ENCODE results near the gene TSPAN14.

The TSPAN14 gene

GRCh38 chr10:80487421-80487785 is 33.3 kb downstream of the TSPAN14 start:
- Histone ChIP-seq H3K27me3 (replicated peaks; ENCODE audit: control insufficient read depth, insufficient read depth, low read length, poor library complexity, severe bottlenecking) (no peaks in the 10 kb centered on the region), H3K4me3 (ENCODE audit: insufficient read depth, low read depth, low read length, poor library complexity, severe bottlenecking) (peak overlapping the region; percentile 45), H3K4me1 (ENCODE audit: control insufficient read depth, insufficient read depth, low read length, poor library complexity, severe bottlenecking) (peaks cover 94% of the 10 kb centered on the region), H3K36me3 (ENCODE audit: control insufficient read depth, insufficient read depth, low read length) (peaks cover 32% of the 10 kb centered on the region), H3K9me3 (ENCODE audit: control insufficient read depth, low read length) (no peaks in the 10 kb centered on the region), H3K27ac (ENCODE audit: insufficient read depth, low read length, poor library complexity, severe bottlenecking) (peak overlapping the region; percentile 85)
- no peak for DNase-seq

GRCh38 chr10:80487791-80488538 is 33.9 kb downstream of the TSPAN14 start:
- peaks cover 94% of the 10 kb centered on the region for H3K4me1 ChIP-seq (ENCODE audit: control insufficient read depth, insufficient read depth, low read length, poor library complexity, severe bottlenecking)
- no peaks in the 10 kb centered on the region for H3K9me3 ChIP-seq (ENCODE audit: control insufficient read depth, low read length)
- DNase-seq = peak; percentile 32 to 60 (median 57)
- peak overlapping the region; percentile 45 for H3K4me3 ChIP-seq (ENCODE audit: insufficient read depth, low read depth, low read length, poor library complexity, severe bottlenecking)
- peak overlapping the region; percentile 85 for H3K27ac ChIP-seq (ENCODE audit: insufficient read depth, low read length, poor library complexity, severe bottlenecking)
- peaks cover 31% of the 10 kb centered on the region for H3K36me3 ChIP-seq (ENCODE audit: control insufficient read depth, insufficient read depth, low read length)
- no peaks in the 10 kb centered on the region for H3K27me3 ChIP-seq (replicated peaks; ENCODE audit: control insufficient read depth, insufficient read depth, low read length, poor library complexity, severe bottlenecking)

GRCh38 chr10:80488539-80489066 is 34.5 kb downstream of the TSPAN14 start:
- Histone ChIP-seq H3K9me3 (ENCODE audit: control insufficient read depth, low read length) (no peaks in the 10 kb centered on the region), H3K36me3 (ENCODE audit: control insufficient read depth, insufficient read depth, low read length) (peaks cover 28% of the 10 kb centered on the region), H3K27me3 (replicated peaks; ENCODE audit: control insufficient read depth, insufficient read depth, low read length, poor library complexity, severe bottlenecking) (no peaks in the 10 kb centered on the region), H3K4me3 (ENCODE audit: insufficient read depth, low read depth, low read length, poor library complexity, severe bottlenecking) (no peak overlapping the region), H3K27ac (ENCODE audit: insufficient read depth, low read length, poor library complexity, severe bottlenecking) (peak overlapping the region; percentile 85), H3K4me1 (ENCODE audit: control insufficient read depth, insufficient read depth, low read length, poor library complexity, severe bottlenecking) (peaks cover 95% of the 10 kb centered on the region)
- DNase-seq = no peak

GRCh38 chr10:80489371-80490112 is 35.4 kb downstream of the TSPAN14 start:
- DNase-seq = no peak
- Histone ChIP-seq H3K27ac (ENCODE audit: insufficient read depth, low read length, poor library complexity, severe bottlenecking) (peak overlapping the region; percentile 85), H3K4me1 (ENCODE audit: control insufficient read depth, insufficient read depth, low read length, poor library complexity, severe bottlenecking) (peaks cover 96% of the 10 kb centered on the region), H3K27me3 (replicated peaks; ENCODE audit: control insufficient read depth, insufficient read depth, low read length, poor library complexity, severe bottlenecking) (no peaks in the 10 kb centered on the region), H3K4me3 (ENCODE audit: insufficient read depth, low read depth, low read length, poor library complexity, severe bottlenecking) (no peak overlapping the region), H3K9me3 (ENCODE audit: control insufficient read depth, low read length) (no peaks in the 10 kb centered on the region), H3K36me3 (ENCODE audit: control insufficient read depth, insufficient read depth, low read length) (peaks cover 29% of the 10 kb centered on the region)

DNA sequence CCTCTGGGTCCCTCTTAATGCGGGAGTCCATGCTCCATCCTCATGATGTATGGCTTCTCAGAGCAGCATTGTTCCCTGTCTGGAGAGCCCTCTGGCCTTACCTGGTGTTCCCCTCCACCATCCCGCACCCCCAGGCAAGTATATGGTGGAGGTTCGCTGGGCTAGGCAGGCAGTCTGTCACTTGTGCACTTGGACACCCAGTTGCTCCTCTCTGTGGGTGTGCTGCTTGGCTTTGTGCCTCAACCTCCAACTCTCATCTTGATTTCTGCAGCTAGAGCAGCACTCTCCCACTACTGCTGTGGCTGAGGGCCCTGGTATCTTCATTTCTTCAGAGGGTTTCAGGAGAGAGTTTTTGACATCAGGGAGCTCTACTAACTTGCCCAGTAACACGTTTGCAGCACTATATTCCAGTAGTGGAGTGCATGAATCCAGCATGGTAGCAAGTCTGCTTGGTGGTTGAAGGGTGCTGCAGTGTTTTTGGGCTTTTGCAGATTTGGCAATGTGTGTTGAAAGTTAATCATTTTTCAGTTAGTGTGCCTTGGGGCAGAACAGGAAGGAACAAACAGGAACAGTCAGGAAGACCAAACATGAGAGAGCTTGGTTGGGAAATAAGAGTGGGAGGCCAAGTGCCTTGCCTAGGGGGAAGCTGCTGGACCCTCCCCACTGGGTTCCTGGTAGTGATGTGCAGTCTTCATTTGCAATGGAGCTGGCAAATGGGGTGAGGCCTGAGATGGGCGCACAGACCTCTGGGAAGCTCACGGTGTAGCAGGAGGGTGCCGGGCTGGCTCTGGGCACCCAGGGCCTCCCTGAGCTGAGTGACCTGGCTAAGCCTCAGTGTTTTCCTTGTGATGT is 37.4 kb downstream of the TSPAN14 start:
- peaks cover 93% of the 10 kb centered on the region for H3K4me1 ChIP-seq (ENCODE audit: control insufficient read depth, insufficient read depth, low read length, poor library complexity, severe bottlenecking)
- no peaks in the 10 kb centered on the region for H3K27me3 ChIP-seq (replicated peaks; ENCODE audit: control insufficient read depth, insufficient read depth, low read length, poor library complexity, severe bottlenecking)
- H3K9me3 ChIP-seq (ENCODE audit: control insufficient read depth, low read length) = no peaks in the 10 kb centered on the region
- DNase-seq = no peak
- no peak overlapping the region for H3K4me3 ChIP-seq (ENCODE audit: insufficient read depth, low read depth, low read length, poor library complexity, severe bottlenecking)
- H3K36me3 ChIP-seq (ENCODE audit: control insufficient read depth, insufficient read depth, low read length) = peaks cover 40% of the 10 kb centered on the region
- H3K27ac ChIP-seq (ENCODE audit: insufficient read depth, low read length, poor library complexity, severe bottlenecking) = peak overlapping the region; percentile 40

- peak overlapping the region; percentile 60 for H3K27ac ChIP-seq (ENCODE audit: insufficient read depth, low read length, poor library complexity, severe bottlenecking)
- DNase-seq = no peak
- no peaks in the 10 kb centered on the region for H3K27me3 ChIP-seq (replicated peaks; ENCODE audit: control insufficient read depth, insufficient read depth, low read length, poor library complexity, severe bottlenecking)
- peaks cover 91% of the 10 kb centered on the region for H3K4me1 ChIP-seq (ENCODE audit: control insufficient read depth, insufficient read depth, low read length, poor library complexity, severe bottlenecking)
- peaks cover 40% of the 10 kb centered on the region for H3K36me3 ChIP-seq (ENCODE audit: control insufficient read depth, insufficient read depth, low read length)
- H3K9me3 ChIP-seq (ENCODE audit: control insufficient read depth, low read length) = no peaks in the 10 kb centered on the region
- H3K4me3 ChIP-seq (ENCODE audit: insufficient read depth, low read depth, low read length, poor library complexity, severe bottlenecking) = no peak overlapping the region
Measured at GRCh38 chr10:80492848-80493521, 38.9 kb downstream of the TSPAN14 start.

- H3K4me1 ChIP-seq (ENCODE audit: control insufficient read depth, insufficient read depth, low read length, poor library complexity, severe bottlenecking) = peaks cover 91% of the 10 kb centered on the region
- no peaks in the 10 kb centered on the region for H3K27me3 ChIP-seq (replicated peaks; ENCODE audit: control insufficient read depth, insufficient read depth, low read length, poor library complexity, severe bottlenecking)
- H3K9me3 ChIP-seq (ENCODE audit: control insufficient read depth, low read length) = no peaks in the 10 kb centered on the region
- H3K27ac ChIP-seq (ENCODE audit: insufficient read depth, low read length, poor library complexity, severe bottlenecking) = peak overlapping the region; percentile 60
- no peak overlapping the region for H3K4me3 ChIP-seq (ENCODE audit: insufficient read depth, low read depth, low read length, poor library complexity, severe bottlenecking)
- peaks cover 40% of the 10 kb centered on the region for H3K36me3 ChIP-seq (ENCODE audit: control insufficient read depth, insufficient read depth, low read length)
- no peak for DNase-seq
Measured at GRCh38 chr10:80493522-80494051, 39.5 kb downstream of the TSPAN14 start.

DNA sequence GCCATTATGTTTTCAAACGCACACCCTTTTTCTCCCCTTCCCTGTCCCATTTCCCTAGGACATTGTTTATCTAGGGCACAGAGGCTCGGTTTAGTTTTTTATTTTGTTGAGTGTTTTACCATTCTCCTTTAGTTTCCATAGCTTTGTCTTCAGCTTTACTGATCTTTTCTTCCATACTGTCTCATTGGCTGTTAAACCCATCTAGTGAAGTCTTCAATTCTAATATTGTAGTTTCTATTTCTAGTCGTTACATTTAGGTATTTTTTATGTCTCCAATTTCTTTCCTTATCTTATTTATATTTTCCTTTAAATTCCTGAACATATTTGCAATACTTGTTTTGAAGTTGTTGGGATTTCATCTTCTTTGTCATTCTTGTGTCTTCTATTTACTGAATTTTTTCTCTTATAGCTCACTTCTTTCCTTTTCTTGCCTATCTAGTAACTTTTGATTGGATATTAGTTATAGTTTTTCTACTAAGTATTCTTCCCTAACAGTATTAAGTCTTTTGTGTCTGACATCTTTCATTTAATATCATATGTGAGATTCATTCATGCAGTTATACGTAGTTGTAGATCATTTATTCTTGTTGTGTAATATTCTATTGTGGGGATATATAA is 42.6 kb downstream of the TSPAN14 start:
- DNase-seq = no peak
- Histone ChIP-seq H3K9me3 (ENCODE audit: control insufficient read depth, low read length) (no peaks in the 10 kb centered on the region), H3K27me3 (replicated peaks; ENCODE audit: control insufficient read depth, insufficient read depth, low read length, poor library complexity, severe bottlenecking) (no peaks in the 10 kb centered on the region), H3K4me1 (ENCODE audit: control insufficient read depth, insufficient read depth, low read length, poor library complexity, severe bottlenecking) (peaks cover 89% of the 10 kb centered on the region), H3K36me3 (ENCODE audit: control insufficient read depth, insufficient read depth, low read length) (peaks cover 22% of the 10 kb centered on the region), H3K4me3 (ENCODE audit: insufficient read depth, low read depth, low read length, poor library complexity, severe bottlenecking) (no peak overlapping the region), H3K27ac (ENCODE audit: insufficient read depth, low read length, poor library complexity, severe bottlenecking) (no peak overlapping the region)
